ENCODE results near the gene SMDT1.
A peak's percentile ranks its signal among the peaks of the same experiment; 100 is the strongest.
"Not testable (repeated sequence)": the region's sequence is repeated elsewhere in the genome, so short reads cannot be mapped to it uniquely, and the experiment has no call there.

The SMDT1 gene

GRCh38 chr22:42111798-42112197 lies 32.3 kb downstream of the SMDT1 start:
- Mint-ChIP-seq H3K27me3 (ENCODE audit: low read depth) (no peaks in the 10 kb centered on the region), H3K9me3 (peaks cover 32% of the 10 kb centered on the region)

DNA sequence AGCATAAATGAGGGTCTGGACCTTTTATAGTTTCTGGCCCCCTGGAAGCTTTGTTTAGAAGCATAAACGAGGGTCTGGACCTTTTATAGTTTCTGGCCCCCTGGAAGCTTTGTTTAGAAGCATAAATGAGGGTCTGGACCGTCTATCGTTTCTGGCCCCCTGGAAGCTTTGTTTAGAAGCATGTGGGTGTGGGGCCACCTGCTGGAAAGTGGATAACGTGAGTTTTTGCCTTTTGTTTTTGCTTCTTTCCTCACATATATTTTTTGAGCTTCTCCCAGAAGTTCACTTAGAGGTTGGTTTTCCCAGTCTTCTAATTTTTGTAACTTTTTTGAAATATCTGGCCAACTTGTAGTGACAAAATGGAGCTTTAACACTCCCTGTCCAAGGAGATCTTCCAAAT lies 33.3 kb downstream of the SMDT1 start:
- H3K4me1 Mint-ChIP-seq; H3K27ac Mint-ChIP-seq; H3K4me3 Mint-ChIP-seq; H3K27me3 Mint-ChIP-seq (ENCODE audit: low read depth): not testable (repeated sequence)
- Mint-ChIP-seq H3K36me3 (ENCODE audit: low read depth) (peaks cover 56% of the 10 kb centered on the region), H3K9me3 (peaks cover 27% of the 10 kb centered on the region)

More at GRCh38 chr22:42111798-42112197, 32.3 kb downstream of the SMDT1 start:
- Mint-ChIP-seq H3K4me3 (no peak overlapping the region), H3K36me3 (ENCODE audit: low read depth) (peaks cover 61% of the 10 kb centered on the region), H3K27ac (no peak overlapping the region), H3K4me1 (no peaks in the 10 kb centered on the region)
- TF ChIP-seq, protein P1, sequence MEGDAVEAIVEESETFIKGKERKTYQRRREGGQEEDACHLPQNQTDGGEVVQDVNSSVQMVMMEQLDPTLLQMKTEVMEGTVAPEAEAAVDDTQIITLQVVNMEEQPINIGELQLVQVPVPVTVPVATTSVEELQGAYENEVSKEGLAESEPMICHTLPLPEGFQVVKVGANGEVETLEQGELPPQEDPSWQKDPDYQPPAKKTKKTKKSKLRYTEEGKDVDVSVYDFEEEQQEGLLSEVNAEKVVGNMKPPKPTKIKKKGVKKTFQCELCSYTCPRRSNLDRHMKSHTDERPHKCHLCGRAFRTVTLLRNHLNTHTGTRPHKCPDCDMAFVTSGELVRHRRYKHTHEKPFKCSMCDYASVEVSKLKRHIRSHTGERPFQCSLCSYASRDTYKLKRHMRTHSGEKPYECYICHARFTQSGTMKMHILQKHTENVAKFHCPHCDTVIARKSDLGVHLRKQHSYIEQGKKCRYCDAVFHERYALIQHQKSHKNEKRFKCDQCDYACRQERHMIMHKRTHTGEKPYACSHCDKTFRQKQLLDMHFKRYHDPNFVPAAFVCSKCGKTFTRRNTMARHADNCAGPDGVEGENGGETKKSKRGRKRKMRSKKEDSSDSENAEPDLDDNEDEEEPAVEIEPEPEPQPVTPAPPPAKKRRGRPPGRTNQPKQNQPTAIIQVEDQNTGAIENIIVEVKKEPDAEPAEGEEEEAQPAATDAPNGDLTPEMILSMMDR (IDR thresholded peaks at IDR 0.05; ENCODE audit: unreplicated experiment in 3 of 3) = no peak

GRCh38 chr22:42114721-42115120 lies 35.2 kb downstream of the SMDT1 start:
- H3K9me3 Mint-ChIP-seq = peaks cover 26% of the 10 kb centered on the region
- H3K4me1 Mint-ChIP-seq = no peaks in the 10 kb centered on the region
- peaks cover 41% of the 10 kb centered on the region for H3K36me3 Mint-ChIP-seq (ENCODE audit: low read depth)
- H3K27me3 Mint-ChIP-seq (ENCODE audit: low read depth) = no peaks in the 10 kb centered on the region
- TF ChIP-seq, protein P1 (IDR thresholded peaks at IDR 0.05; ENCODE audit: unreplicated experiment in 3 of 3) = peak in 1 of 3 experiments; percentile 11
- H3K27ac Mint-ChIP-seq = no peak overlapping the region
- peak overlapping the region in 1 of 3 experiments; percentile 23 for H3K4me3 Mint-ChIP-seq

- H3K27me3 Mint-ChIP-seq (ENCODE audit: low read depth); H3K4me1 Mint-ChIP-seq; H3K4me3 Mint-ChIP-seq: not testable (repeated sequence)
- H3K36me3 Mint-ChIP-seq (ENCODE audit: low read depth) = peaks cover 41% of the 10 kb centered on the region
- peak overlapping the region in 1 of 3 experiments; percentile 78 for H3K27ac Mint-ChIP-seq
- H3K9me3 Mint-ChIP-seq = peaks cover 26% of the 10 kb centered on the region
Observed at GRCh38 chr22:42115420-42115830, 35.9 kb downstream of the SMDT1 start.

DNA sequence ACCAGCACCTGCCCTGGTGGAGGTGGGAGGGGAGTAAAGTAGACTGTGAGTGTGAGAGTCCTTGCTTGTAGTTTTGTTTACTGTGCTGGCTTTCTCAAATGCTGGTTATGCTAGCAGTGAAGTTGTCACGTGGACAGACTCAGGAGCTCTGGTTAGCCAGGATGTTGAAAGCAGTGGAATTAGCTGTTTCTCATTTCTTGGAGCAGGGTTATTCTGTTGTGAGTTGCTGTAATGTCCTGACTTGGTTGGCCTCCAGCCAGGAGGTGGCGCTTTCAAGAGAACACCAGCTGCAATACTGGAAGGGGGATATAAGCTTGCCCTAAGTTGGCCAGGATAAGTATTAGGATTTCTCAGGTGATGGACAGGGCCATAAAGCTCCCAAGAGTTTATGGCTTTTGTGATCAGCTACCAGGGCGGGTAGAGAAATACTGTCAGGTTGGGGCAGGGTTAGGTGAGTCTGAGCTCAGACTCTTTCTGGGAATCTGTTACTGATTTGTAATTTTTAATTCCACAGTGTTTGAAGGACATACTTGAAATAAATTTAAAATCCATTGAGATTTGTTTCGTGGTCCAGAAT lies 37.4 kb downstream of the SMDT1 start:
- no peak overlapping the region for H3K27ac Mint-ChIP-seq
- peaks cover 26% of the 10 kb centered on the region for H3K9me3 Mint-ChIP-seq
- no peaks in the 10 kb centered on the region for H3K4me1 Mint-ChIP-seq
- peaks cover 41% of the 10 kb centered on the region for H3K36me3 Mint-ChIP-seq (ENCODE audit: low read depth)
- TF ChIP-seq, protein P1 (IDR thresholded peaks at IDR 0.05; ENCODE audit: unreplicated experiment in 3 of 3) = no peak
- H3K4me3 Mint-ChIP-seq = no peak overlapping the region
- no peaks in the 10 kb centered on the region for H3K27me3 Mint-ChIP-seq (ENCODE audit: low read depth)

- not testable (repeated sequence) for H3K9me3 Mint-ChIP-seq; H3K4me1 Mint-ChIP-seq; H3K27me3 Mint-ChIP-seq (ENCODE audit: low read depth); H3K4me3 Mint-ChIP-seq
- peak overlapping the region in 1 of 3 experiments; percentile 4 for H3K27ac Mint-ChIP-seq
- peaks cover 24% of the 10 kb centered on the region for H3K36me3 Mint-ChIP-seq (ENCODE audit: low read depth)
Observed at GRCh38 chr22:42120231-42121021, 40.9 kb downstream of the SMDT1 start.

GRCh38 chr22:42123529-42123928 lies 44.0 kb downstream of the SMDT1 start:
- not testable (repeated sequence) for H3K4me3 Mint-ChIP-seq; H3K9me3 Mint-ChIP-seq; H3K27ac Mint-ChIP-seq; H3K4me1 Mint-ChIP-seq; H3K27me3 Mint-ChIP-seq (ENCODE audit: low read depth)
- H3K36me3 Mint-ChIP-seq (ENCODE audit: low read depth) = peaks cover 10% of the 10 kb centered on the region

DNA sequence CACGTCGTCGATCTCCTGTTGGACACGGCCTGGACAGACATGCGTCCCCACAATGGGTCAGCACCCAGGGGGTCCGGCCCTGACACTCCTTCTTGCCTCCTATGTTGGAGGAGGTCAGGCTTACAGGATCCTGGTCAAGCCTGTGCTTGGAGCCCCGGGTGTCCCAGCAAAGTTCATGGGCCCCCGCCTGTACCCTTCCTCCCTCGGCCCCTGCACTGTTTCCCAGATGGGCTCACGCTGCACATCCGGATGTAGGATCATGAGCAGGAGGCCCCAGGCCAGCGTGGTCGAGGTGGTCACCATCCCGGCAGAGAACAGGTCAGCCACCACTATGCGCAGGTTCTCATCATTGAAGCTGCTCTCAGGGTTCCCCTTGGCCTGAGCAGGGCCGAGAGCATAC lies 48.1 kb downstream of the SMDT1 start:
- TF ChIP-seq, protein P1 (IDR thresholded peaks at IDR 0.05; ENCODE audit: unreplicated experiment in 3 of 3) = no peak
- H3K4me3 Mint-ChIP-seq = no peak overlapping the region
- H3K4me1 Mint-ChIP-seq = no peaks in the 10 kb centered on the region
- H3K9me3 Mint-ChIP-seq = no peaks in the 10 kb centered on the region
- H3K27me3 Mint-ChIP-seq (ENCODE audit: low read depth) = no peaks in the 10 kb centered on the region
- H3K36me3 Mint-ChIP-seq (ENCODE audit: low read depth) = no peaks in the 10 kb centered on the region
- no peak overlapping the region for H3K27ac Mint-ChIP-seq

DNA sequence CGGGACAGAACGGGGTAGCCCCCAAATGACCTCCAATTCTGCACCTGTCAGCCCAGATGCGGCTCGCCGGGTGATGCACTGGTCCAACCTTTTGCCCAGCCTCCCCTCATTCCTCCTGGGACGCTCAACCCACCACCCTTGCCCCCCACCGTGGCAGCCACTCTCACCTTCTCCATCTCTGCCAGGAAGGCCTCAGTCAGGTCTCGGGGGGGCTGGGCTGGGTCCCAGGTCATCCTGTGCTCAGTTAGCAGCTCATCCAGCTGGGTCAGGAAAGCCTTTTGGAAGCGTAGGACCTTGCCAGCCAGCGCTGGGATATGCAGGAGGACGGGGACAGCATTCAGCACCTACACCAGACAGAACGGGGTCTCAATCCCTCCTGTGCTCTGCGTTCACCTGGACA lies 48.5 kb downstream of the SMDT1 start:
- not testable (repeated sequence) for H3K4me1 Mint-ChIP-seq; H3K9me3 Mint-ChIP-seq; H3K27me3 Mint-ChIP-seq (ENCODE audit: low read depth); H3K36me3 Mint-ChIP-seq (ENCODE audit: low read depth); H3K27ac Mint-ChIP-seq; H3K4me3 Mint-ChIP-seq

- not testable (repeated sequence) for H3K4me3 Mint-ChIP-seq; H3K27ac Mint-ChIP-seq; H3K4me1 Mint-ChIP-seq; H3K36me3 Mint-ChIP-seq (ENCODE audit: low read depth); H3K27me3 Mint-ChIP-seq (ENCODE audit: low read depth); H3K9me3 Mint-ChIP-seq
Observed at GRCh38 chr22:42128776-42129694, 49.5 kb downstream of the SMDT1 start.
